Activated CD8-positive, alpha-beta memory T cell treated with anti-CD3 and anti-CD28 coated beads, Interleukin-2, amount 50 U/mL, for 1 hour (primary cell): Measurements from ENCODE around the gene MSLN.
"Not testable (repeated sequence)": the region's sequence is repeated elsewhere in the genome, so short reads cannot be mapped to it uniquely, and the experiment has no call there.

ENCODE experiments used
- DNase-seq: peaks from one replicate; pipeline ENCODE4 v3.0.0-alpha.2; 2020; ENCODE audit errors: extremely low read depth

MSLN gene

DNA sequence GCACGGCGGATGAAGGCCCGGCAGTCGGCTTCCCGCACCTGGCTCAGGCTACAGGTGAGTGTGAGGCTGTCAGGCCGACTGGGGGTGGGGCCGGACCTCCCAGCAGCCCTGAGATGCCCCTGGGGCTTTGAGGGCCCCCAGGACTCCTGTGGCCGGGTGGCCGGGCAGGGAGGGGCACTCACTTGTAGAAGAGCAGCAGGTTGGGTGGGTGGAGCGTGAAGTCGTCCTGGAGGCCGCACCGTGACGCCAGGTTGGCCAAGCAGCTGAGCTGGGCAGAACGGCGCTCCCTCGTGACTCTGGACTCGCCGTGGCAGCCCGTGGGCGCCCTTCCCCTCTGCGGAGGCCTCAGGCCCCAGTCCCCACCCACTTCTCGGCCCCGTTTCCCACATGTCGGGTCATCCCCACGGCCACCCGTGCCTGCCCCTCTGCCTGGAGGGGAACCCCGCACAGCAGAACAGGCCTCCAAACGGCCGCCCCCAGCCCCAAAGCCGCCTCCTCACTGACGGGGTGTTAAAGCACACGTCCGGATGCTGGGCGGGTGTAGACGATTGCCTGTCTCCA lies 14.8 kb downstream of the MSLN start:
- DNase-seq, result no peak

DNA sequence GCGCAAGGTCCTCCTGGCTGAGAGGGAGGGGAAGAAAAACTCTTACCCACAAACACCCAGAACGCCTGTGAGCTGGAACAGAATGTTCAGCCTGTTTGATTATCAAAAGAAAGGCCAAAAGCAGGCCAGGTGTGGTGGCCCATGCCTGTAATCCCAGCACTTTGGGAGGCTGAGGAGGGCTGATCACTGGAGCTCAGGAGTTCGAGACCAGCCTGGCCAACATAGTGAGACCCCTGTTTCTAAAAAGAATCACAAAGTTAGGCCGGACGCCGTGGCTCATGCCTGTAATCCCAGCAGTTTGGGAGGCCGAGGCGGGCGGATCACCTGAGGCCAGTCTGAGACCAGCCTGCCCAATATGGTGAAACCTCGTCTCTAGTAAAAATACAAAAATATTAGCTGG lies 15.8 kb downstream of the MSLN start:
- not testable (repeated sequence) for DNase-seq

DNA sequence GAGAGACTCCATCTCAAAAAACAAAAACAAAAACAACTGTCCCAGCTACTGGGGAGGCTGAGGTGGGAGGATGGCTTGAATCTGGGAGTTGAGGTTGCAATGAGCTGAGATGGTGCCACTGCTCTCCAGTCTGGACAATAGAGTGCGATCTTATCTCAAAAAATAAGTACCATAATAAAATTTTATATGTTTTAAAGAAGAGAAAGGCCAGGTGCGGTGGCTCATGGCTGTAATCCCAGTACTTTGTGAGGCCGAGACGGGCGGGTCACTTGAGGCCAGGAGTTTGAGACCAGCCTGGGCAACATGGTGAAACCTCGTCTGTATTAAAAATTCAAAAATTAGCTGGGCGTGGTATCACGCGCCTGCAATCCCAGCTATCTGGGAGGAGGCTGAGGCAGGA lies 16.3 kb downstream of the MSLN start:
- DNase-seq, result no peak

DNA sequence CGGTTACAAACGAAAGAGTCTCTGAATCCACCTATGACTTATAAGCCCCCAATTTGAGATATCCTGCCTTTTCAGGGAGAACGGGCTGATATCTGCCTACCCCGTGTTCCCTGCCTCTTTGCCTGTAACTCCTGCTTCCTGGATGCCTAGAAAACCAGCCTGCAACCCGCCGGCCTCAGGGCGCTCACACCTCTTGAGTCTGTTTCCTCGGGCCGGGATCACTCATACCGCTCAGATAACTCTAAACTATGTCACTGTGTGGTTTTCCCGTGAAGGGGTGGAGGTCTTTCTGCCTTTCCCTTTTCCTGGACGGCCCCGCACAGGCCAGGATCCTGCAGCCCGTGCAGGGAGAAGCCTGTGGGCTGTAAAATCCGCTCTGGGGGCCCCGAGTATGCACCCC lies 17.3 kb downstream of the MSLN start:
- no peak for DNase-seq

DNA sequence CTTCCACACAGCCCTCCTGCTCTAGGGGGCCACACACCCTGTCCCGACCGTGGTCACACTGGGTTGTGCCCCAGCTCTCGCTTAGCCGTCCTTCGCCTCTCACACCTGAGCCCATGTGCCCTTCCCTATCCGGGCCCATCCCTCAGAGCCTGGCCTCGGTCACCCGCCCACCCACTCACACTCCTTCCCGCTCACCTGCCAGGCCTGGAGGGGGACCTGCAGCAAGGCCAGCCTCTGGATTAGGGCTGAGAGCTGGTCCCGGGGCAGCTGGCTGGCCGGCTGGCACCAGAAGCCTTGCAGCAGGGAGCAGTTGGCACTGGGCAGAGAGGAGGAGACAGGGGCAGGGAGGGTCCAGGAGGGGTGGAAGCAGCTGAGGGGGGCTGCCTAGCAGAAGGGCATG lies 17.9 kb downstream of the MSLN start:
- DNase-seq, result no peak

DNA sequence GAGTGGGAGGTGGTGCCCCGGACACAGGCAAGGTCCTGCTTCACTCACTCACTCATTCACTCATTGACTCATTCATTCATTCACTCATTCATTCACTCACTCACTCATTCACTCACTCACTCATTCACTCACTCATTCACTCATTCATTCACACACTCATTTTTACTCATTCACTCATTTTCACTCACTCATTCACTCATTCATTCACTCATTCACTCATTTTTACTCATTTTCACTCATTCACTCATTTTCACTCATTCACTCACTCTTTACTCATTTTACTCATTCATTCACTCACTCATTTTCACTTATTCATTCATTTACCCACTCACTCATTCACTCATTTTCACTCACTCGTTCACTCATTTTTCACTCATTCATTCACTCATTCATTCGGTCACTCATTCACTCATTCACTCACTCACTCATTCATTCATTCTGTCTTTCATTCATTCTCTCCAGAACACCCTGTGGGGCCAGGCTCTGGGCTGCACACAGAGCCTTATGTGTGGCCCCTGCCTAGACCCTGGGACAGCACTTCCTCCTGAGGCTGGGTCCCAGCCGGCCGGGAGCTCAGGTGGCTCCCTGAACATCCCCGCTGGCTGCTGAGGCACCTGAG lies 18.5 kb downstream of the MSLN start:
- no peak for DNase-seq

DNA sequence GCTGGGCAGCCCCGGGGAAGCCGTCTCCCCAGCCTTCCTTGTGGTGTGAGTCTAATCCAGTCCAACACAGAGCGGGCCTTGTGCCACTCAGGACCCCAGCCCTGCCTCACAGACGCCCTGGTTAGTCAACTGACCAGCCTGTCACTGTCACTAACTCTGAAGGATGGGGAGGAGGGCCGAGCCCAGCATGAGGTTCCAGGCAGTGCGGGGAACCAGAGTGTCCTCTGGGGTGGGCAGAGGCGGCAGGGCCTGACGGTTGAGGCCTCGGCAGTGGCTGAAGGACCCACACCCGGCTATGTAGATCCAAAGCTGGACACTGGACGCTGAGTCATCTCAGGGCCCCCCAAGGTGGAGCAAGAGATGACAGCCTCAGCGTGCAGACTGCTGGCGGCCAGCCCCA lies 19.0 kb downstream of the MSLN start:
- DNase-seq, result no peak

DNA sequence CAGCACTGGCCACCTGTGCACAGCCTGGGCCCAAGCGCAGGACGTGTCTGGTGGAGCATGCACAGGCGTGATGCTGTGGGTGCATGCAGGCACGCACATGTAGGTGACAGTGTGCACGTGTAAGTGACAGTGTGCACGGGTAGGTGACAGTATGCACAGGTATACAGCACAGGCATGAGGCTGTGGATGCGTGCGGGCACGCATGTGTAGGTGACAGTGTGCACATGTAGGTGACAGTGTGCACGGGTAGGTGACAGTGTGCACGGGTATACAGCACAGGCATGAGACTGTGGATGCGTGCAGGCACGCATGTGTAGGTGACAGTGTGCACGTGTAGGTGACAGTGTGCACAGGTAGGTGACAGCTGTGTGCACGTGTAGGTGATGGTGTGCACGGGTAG lies 19.8 kb downstream of the MSLN start:
- DNase-seq, result no peak

DNA sequence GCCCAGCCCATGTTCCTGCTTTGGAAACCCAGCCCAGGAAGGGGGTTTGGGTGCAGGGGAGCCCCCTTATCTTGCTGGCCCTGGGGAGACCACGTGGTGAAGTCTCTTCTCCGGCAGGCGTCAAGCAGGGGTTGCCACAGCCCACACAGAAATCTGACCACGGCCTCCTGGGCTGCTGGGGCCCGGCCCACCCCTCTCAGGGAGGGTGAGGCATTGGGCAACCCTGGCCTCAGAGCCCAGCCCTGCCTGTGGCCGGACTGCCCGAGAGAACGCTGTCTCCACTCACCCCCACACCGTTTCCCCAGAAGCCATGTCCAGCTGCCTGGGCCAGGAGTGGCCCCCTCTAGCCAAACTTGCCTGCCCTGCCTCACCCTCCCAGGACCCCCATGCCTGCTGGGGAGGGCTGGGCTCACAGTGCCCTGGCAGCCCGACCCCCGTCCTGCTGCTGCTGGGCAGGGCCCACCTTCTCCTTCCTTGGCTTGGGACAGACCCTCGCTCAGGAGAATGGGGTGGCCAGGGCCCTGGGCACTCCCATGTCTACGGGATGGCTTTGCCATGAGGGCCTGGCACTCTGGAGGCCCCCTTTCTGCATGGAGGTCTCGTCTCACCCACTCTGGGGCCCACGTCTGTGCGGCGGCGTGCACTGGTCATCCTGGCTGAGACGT lies 20.9 kb downstream of the MSLN start:
- no peak for DNase-seq

DNA sequence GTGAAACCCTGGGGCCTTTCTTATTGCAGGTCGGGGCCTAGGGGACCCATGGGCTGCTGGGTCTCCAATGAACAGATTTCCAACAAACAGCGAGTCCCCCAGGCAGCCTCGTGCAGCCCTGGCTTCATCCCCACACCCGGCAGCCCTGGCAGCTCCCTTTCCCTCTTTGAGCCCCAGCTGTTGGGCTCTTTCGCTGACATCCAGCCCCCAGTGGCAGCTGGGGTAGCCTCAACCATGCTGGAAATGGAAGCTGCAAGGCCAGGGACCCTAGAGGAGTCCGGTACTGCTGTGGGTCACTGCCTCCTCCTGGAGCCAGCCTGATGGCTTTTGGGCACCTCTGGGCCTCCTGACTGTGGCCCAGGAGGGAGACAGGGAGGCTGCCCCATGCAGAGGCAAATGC lies 21.7 kb downstream of the MSLN start:
- no peak for DNase-seq

DNA sequence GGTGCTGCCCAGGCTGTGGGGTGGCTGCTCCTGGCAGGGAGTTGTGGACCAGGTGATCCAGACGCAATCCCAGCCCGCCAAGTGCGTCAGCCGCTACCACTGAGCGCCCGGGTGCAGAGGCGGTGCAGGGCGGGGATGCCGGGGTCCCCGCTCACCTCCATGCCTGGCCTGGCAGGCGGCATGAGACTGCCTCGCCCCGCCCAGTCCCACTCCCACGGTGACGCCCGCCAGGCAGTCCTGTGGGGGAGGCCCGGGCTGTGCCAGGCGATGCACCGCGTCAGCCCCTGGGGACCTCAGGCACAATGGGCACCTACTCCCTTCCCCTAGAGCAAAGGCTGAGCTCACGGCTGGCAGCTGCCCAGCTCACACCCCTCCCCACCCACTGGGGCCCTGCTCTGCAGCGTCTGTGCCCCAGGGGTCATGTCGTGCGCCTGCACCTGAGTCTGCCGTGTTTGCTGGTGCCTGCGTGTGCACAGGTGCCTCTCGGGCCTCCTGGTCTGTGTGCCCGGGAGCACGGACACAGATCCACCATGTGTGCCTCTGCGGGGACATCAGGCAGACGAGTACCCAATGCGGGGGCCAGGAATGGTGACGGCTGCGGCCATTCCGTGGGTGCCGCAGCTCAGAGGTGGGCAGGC lies 22.4 kb downstream of the MSLN start:
- no peak for DNase-seq

DNA sequence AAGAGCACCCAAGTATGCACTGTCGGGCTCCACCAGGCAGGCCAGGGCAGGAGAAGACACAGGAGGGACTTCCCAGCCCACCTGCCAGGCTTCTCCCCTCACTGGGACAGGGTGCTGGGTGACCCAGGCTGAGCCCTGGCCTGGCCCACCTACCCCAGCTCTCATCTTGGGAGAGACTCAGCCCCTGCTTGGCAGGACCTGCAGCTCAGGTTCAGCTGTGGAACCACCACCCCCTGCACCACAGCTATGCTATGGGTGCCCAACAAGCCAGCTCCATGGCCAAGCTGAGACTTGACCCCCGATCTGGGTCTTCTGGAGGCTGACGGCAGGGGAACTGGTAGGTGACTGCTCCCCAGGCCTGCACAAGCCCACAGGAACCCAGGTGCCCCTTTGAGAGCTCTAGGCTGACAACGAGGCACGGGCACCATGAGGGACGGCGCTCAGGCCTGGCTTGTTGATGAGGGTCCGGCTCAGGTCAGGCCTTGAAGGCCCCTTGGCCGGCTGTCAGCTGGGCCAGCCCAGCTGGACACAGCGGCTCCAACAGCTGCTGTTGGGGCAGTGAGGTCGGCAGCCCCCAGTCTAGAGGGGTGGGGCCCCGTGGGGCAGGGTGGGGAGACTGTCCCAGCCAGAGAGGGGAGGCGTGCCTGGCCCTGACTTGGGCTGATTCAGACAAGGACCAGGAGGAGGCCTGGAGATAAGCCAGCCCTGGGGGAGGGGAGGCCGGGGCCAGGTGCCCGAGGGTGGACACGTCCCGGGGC lies 23.0 kb downstream of the MSLN start:
- DNase-seq, result no peak

DNA sequence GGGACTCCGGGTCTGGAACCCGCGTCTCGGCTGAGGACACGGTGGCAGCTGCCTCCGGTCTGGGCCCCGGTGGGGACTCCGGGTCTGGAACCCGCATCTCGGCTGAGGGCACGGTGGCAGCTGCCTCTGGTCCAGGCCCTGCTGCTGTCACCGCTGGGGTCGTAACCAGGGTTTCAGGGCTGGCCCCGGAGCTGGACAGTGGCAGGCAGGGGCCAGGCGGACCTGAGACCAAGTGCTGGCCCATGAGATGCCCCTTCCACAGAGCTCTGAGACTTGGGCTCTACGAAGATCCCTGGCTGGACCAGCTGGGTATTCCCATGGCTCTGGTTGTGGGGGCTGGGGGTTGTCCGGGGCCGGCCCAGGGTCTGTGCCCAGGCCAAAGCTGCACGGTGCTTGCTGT lies 23.9 kb downstream of the MSLN start:
- DNase-seq, result no peak

DNA sequence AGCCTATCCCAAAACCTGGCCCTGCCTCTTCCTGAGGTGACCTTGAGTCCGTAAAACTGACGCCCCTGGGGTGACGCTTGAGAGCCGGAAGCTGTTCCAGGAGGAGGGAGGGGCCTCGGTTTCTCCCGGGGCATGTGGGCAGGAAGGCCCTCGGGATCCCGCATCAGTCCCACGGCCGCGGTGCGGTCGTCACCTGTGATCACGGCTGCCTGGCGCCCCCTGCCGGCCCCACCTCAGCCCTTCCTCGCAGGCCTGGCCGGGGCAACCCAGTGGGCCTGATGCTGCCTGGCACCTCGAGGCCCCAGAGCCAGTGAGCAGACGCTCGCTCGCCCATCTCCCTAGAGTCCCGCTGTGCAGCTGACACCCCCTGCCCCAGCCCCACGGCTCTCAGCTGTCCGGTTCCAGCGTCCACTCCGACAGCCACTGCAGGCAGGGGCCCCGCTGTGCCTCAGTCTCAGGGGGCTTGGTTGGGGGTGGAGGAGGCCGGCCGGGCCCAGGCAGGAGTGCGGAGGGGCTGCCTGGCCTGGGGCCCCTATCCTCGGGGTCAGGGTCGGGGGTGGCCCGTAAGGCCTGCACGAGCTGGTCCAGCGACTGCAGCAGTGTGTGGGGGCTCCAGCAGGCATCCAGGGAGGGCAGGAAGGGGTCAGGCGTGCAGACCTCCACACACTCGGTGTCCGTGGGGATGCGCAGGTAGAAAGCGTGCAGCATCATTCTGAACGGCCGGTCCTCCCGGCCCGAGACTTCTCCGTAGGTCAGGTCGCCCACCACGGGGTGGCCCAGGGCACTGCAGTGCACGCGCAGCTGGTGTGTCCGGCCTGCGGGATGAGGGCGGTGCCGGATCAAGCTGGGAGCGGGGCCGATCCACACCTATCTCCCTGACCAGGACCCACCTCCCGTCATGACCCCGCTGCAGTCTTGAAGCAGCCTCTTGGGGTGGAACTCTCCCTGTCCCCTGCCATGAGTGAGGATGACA lies 25.3 kb downstream of the MSLN start:
- DNase-seq, result peak; percentile 25

DNA sequence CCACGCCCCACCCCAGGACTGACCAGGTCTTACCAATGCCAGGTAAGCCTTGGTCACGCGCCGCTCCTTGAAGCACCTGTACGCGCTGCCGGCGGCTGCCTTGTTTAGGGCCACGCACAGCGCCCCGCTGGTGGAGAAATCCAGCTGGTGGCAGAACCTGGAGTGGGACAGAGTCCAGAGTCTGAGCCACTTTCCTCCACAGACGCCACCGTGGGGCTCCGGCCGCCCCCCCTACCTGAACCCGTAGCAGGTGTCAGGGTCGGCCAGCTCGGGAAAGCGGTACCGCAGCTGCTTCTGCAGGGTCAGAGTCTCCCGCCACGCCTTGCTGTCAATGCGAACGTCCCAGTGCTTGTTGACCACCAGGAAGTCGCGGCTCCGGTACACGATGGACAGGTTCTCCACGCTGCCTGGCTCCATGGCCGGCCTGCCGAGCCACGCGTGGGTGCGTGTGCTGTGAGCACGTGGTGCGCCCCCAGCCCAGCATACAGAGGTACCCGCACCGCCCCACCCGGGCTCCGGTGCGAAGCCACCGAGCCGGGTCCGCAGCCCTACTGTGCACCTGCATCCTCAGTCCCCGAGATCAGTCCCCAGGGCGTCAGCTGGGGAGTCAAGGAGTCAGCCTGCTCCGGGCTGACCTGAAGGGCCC lies 26.9 kb downstream of the MSLN start:
- DNase-seq, result no peak

DNA sequence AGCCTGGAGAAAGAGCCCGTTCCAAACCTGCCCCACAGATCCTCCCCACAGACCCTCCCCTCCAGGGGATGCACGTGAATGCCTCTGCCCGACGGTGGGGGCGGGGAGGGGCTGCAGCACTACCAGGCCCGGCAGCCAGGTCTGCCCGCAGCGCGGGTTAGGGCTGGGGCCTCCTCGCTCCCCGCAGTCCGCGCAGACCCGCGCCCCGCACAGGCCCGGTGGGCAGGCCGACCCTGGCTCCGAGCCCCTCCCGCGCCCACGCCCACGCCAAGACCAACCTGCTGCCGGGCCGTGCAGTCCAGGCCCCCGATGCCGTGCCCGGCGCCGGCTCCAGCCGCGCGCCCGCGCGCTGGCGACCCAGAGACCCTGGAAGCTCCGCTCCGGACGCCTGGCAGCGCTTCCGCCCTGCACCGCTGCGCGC lies 27.5 kb downstream of the MSLN start, which contains the start of gene RPUSD1:
TSS of gene RPUSD1 (minus strand) at position 404 of the 421 bp plus-strand sequence. CDS start 644 bp downstream, outside the sequence.
- no peak for DNase-seq

DNA sequence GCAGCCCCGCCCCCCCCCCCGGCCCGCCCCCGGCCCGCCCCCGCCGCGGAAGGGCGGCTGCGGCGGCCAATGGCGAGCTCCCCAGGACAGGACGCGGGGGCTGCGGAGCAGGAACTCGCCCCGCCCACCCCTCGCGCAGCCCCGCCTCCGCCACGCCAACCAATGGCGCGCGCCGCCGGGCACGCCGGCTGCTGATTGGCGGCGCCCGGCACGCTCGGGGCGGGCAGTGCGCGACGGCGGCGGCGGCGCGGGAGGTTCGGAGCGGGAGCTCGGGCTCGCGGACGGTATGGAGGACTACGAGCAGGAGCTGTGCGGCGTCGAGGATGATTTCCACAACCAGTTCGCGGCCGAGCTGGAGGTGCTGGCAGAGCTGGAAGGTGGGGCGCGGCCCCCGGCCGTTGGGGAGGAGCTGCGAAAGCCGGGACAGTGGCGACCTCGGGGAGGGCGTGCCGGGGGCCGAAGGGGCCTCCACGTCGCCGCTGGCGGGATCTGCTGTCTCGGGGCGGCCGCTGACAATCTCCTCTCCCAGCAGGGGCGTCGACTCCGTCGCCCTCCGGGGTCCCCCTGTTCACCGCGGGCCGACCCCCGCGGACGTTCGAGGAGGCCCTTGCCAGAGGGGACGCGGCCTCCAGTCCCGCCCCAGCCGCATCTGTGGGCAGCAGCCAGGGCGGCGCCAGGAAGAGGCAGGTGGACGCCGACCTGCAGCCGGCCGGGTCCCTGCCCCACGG lies 28.0 kb downstream of the MSLN start, which contains the start of gene CHTF18:
TSS of gene CHTF18 (plus strand) at position 222 of the 728 bp plus-strand sequence. CDS start at position 287, 65 bp downstream.
- DNase-seq, result peak; percentile 68

DNA sequence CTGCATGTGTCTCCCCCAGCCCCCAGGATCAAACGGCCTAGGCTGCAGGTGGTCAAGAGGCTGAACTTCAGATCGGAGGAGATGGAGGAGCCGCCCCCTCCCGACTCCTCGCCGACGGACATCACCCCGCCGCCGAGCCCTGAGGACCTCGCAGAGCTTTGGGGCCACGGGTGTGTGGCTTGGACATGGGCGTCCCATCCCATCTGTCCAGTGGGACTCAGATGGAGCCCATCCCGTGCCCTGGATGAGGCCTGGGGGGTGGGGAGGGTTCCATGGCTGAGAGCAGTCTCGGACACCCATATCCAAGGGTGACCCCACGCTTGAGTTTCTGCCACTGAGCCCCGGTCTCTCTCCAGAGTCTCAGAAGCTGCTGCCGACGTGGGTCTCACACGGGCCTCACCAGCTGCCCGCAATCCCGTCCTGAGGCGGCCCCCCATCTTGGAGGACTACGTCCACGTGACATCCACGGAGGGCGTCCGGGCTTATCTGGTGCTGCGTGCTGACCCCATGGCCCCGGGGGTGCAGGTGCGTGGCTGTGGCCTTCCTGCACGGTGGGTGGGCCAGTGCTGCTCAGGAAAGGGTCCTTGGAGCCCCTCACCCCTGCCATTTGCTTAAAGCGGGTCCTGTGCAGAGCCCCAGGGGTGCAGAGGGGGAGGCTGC lies 28.8 kb downstream of the MSLN start:
- DNase-seq, result no peak

DNA sequence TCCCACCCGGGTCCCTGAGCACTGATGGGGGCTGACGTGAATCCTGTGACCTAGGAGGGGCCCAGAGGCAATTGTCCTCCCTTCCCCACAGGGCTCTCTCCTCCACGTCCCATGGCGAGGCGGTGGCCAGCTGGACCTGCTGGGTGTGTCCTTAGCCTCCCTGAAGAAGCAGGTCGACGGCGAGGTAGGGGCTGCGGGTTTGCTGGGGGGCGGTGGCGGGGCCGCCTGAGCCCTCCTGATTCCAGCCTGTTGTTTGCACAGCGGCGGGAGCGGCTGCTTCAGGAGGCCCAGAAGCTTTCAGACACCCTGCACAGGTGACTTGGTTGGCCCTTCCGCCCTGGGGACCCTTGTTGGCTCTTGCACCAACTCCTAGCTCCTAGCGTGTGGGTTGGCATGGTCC lies 29.6 kb downstream of the MSLN start:
- DNase-seq, result no peak
